Posterior vena cava (tissue), 2 donors: ENCODE data around the gene TOMM40. TPM values are rescaled to one million over a fixed set of nuclear protein-coding genes. Genes with fewer than 3 reads are reported as not detected.
A peak's percentile ranks its signal among the peaks of the same experiment; 100 is the strongest.
"Not testable (repeated sequence)": the region's sequence is repeated elsewhere in the genome, so short reads cannot be mapped to it uniquely, and the experiment has no call there.

Experiments used
- DNase-seq: peaks from one replicate; pipeline ENCODE4 v3.0.0-alpha.2; 2020; ENCODE audit warnings: low spot score
- intact Hi-C, 2 donors: fragments of 100-400 bp; cut with DNase I; formaldehyde crosslinking; loops; one replicate each; pipeline versions ENCODE4 v1.14.1 to v1.14.2; 2022 to 2023
- total RNA-seq, 2 donors: library from RNA; stranded (reverse); fragmentation: NEBNext Ultra II Directional; extraction: Animal tissue kit (Norgen Biotek cat#: 25700); gene quantifications; one replicate each; pipeline ENCODE4 v1.2.1, GENCODE V29; 2021
- donor health status: DM: yes; HTN: yes; CAD: no.
- donor health status: DM: yes; HTN: yes; CAD: no.

TOMM40 gene
- total RNA-seq, 2 donors from 2014 or later, result 27.8 to 29.9 TPM

- DNase-seq, result no peak
- intact Hi-C loops, result loop anchor here in 1 of 2 donors (5.0 kb wide), 1 partner anchor 43 kb away; the partner anchor contains the start of gene NECTIN2
Measured at GRCh38 chr19:44890366-44891015, 563 bp upstream of the TOMM40 start.

GRCh38 chr19:44892932-44893331, 1.9 kb downstream of the TOMM40 start:
- intact Hi-C loops, result loop anchor here in 1 of 2 donors (5.0 kb wide), 1 partner anchor 46 kb away; the partner anchor contains the start of gene NECTIN2
- DNase-seq, result no peak

DNA sequence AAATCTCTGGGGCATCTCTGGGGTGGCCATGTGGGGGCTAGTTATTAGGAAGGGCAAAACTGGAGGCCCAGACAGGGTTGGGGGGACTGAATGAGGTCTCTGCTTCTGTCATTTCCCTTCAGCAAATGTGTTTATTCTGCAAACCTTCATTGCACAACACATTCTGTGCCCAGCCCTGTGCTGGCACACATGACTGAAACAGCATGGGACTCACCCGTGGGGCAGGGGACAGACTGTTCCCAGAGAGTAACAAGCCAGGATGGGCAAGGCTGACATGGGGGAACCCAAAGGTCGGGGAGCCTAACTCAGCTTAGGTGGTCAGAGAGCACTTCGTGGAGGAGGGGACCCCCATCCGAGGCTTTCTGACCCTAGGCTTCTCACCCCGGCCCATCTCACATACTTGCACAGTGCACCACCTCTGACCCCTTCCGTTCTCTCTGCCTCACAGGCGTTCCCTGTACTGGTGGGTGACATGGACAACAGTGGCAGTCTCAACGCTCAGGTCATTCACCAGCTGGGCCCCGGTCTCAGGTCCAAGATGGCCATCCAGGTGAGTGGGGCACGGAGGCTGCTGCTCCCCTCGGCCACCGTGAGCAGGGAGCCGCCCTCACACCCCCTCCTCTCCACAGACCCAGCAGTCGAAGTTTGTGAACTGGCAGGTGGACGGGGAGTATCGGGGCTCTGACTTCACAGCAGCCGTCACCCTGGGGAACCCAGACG, 2.4 kb downstream of the TOMM40 start:
- no peak for DNase-seq
- intact Hi-C loops, result loop anchor here in 1 of 2 donors (5.0 kb wide), 1 partner anchor 46 kb away; the partner anchor contains the start of gene NECTIN2

DNA sequence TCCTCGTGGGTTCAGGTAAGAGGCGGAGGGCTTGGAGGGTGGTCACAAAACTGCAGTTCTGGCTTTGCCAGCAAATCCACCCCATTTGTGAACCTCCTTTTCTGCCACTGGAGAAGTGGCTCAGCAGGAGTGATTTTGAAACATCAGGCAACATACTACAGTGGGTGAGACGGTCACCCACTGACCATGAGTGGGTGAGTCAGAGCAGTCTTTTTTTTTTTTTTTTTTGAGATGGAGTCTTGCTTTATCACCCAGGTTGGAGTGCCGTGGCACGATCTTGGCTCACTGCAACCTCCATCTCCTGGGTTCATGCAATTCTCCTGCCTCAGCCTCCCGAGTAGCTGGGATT, 3.0 kb downstream of the TOMM40 start:
- intact Hi-C loops, result loop anchor here in 1 of 2 donors (5.0 kb wide), 1 partner anchor 47 kb away; the partner anchor contains the start of gene NECTIN2
- DNase-seq, result no peak

DNA sequence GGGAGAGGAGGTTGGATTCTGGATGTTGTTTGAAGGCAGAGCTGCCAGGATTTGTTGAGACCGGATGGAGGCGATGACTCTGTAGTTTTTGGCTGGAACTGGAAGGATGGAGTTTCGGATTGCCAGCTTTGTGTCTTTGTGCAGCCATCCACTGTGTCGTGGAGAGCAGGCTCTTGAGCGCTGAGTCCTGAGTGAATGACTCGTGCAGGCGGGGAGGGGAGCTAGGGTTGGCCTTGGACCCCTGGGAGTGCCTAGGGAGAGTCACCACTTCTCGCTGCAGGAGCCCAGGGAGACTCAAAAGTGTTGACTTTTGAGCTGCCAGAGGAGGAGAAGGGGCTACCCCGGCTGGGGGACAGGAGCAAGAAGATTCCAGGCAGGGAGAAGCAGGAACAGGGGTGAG, 3.9 kb downstream of the TOMM40 start:
- intact Hi-C loops, result loop anchor here in 1 of 2 donors (5.0 kb wide), 1 partner anchor 48 kb away; the partner anchor contains the start of gene NECTIN2
- no peak for DNase-seq

DNA sequence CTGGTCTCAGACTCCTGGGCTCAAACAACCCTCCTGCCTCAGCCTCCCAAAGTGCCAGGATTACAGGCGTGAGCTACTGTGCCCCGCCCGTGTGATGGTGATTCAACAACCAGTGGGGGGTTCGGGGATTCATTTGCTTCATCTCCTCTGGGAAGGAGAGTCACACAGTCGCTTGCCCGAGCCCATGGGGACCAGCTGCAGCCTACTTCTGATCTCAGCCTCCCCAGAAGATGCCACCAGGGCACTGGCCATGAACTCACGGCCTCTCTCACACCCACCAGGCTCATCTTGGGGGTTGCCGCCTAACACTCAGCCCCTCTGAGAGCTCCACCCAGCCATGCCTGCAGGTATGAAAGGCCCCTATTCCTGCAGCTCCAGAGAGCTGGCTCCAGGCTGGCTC, 6.8 kb downstream of the TOMM40 start:
- intact Hi-C loops, result no loop called here
- DNase-seq, result no peak

- intact Hi-C loops, result no loop called here
- DNase-seq, result no peak
Measured at GRCh38 chr19:44900328-44901244, 9.5 kb downstream of the TOMM40 start.

DNA sequence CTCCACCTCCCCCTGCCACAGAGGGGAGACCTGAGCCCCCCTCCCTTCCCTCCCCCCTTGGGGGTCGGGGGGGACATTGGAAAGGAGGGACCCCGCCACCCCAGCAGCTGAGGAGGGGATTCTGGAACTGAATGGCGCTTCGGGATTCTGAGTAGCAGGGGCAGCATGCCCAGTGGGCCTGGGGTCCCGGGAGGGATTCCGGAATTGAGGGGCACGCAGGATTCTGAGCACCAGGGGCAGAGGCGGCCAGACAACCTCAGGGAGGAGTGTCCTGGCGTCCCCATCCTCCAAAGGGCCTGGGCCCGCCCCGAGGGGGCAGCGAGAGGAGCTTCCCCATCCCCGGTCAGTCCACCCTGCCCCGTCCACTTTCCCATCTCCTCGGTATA, 12.2 kb downstream of the TOMM40 start:
- DNase-seq, result no peak
- intact Hi-C loops, result no loop called here

- intact Hi-C loops, result loop anchor here in 1 of 2 donors (2.0 kb wide), 1 partner anchor 47 kb away; no protein-coding TSS in a partner anchor
- peak; percentile 93 for DNase-seq
Measured at GRCh38 chr19:44903602-44904425, 12.8 kb downstream of the TOMM40 start.

GRCh38 chr19:44904426-44904994, 13.5 kb downstream of the TOMM40 start:
- no peak for DNase-seq
- intact Hi-C loops, result loop anchor here in 1 of 2 donors (2.0 kb wide), 1 partner anchor 46 kb away; no protein-coding TSS in a partner anchor

GRCh38 chr19:44905437-44906160, 14.5 kb downstream of the TOMM40 start, which contains the start of gene APOE:
APOE (plus strand) TSS chr19:44905796; CDS start chr19:44906625, 829 bp downstream.
- DNase-seq, result no peak
- intact Hi-C loops, result loop anchor here (2.0 to 5.0 kb wide), 2 partner anchors 37 to 45 kb away; partner anchors contain the start of gene APOC4 (in 1 of the 2)

- intact Hi-C loops, result loop anchor here in 1 of 2 donors (5.0 kb wide), 1 partner anchor 35 kb away; the partner anchor contains the start of gene APOC4
- DNase-seq, result no peak
Measured at GRCh38 chr19:44907613-44908012, 16.6 kb downstream of the TOMM40 start.

GRCh38 chr19:44908074-44908835, 17.2 kb downstream of the TOMM40 start:
- DNase-seq, result no peak
- intact Hi-C loops, result loop anchor here in 1 of 2 donors (5.0 kb wide), 1 partner anchor 34 kb away; the partner anchor contains the start of gene APOC4

- no peak for DNase-seq
- intact Hi-C loops, result loop anchor here in 1 of 2 donors (5.0 kb wide), 1 partner anchor 33 kb away; the partner anchor contains the start of gene APOC4
Measured at GRCh38 chr19:44908836-44909261, 17.8 kb downstream of the TOMM40 start.

- intact Hi-C loops, result loop anchor here in 1 of 2 donors (5.0 kb wide), 1 partner anchor 33 kb away; the partner anchor contains the start of gene APOC4
- DNase-seq, result no peak
Measured at GRCh38 chr19:44909775-44910174, 18.7 kb downstream of the TOMM40 start.

DNA sequence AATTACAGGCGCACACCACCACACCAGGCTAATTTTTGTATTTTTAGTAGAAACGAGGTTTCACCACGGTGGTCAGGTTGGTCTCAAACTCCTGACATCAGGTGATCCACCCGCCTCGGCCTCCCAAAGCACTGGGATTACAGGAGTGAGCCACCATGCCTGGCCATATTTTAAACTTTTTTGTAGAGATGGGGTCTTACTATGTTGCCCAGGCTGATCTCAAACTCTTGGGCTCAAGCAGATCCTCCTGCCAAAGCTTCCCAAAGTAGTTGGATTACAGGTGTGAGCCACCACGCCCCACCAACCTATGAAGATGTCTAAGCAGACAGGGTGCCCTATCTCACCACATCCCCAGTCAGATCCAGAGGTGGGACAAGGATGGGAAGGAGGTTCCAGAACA, 20.8 kb downstream of the TOMM40 start:
- intact Hi-C loops, DNase-seq: not testable (repeated sequence)
